Effector memory CD8-positive, alpha-beta T cell (primary cell): ENCODE results near the gene CAMK2G.
A peak's percentile ranks its signal among the peaks of the same experiment; 100 is the strongest.
"Not testable (repeated sequence)": the region's sequence is repeated elsewhere in the genome, so short reads cannot be mapped to it uniquely, and the experiment has no call there.

Experiments
- ATAC-seq: fragments of 150-1000 bp; cut with Tn5 transposase; replicated peaks from 2 replicates; pipeline ENCODE4 v1.10.0; 2021; ENCODE audit warnings: mild to moderate bottlenecking, moderate library complexity
- DNase-seq, 3 experiments: peaks; one replicate each; pipeline ENCODE4 v3.0.0; 2021
- H3K27ac Mint-ChIP-seq, 2 donors: one replicate each; pipeline ENCODE4 v1.8.0; 2022; ENCODE audit warnings: mild to moderate bottlenecking in 2 of 2, mixed read lengths in 2 of 2, moderate library complexity in 2 of 2
- H3K27me3 Mint-ChIP-seq, 2 donors: one replicate each; pipeline ENCODE4 v1.8.0; 2022; ENCODE audit warnings: mixed read lengths in 2 of 2
- H3K36me3 Mint-ChIP-seq: one replicate; pipeline ENCODE4 v1.8.0; 2022; ENCODE audit warnings: mild to moderate bottlenecking, moderate library complexity, mixed read lengths; ENCODE audit not compliant: insufficient read depth
- H3K4me1 Mint-ChIP-seq, 2 donors: one replicate each; pipeline ENCODE4 v1.8.0; 2022; ENCODE audit warnings: low read depth in 2 of 2, mixed read lengths in 2 of 2
- H3K4me3 Mint-ChIP-seq, 2 donors: one replicate each; pipeline ENCODE4 v1.8.0; 2022; ENCODE audit warnings: mild to moderate bottlenecking in 2 of 2, mixed read lengths in 2 of 2, moderate library complexity in 2 of 2
- H3K9me3 Mint-ChIP-seq, 2 donors: one replicate each; pipeline ENCODE4 v1.8.0; 2022; ENCODE audit warnings: mixed read lengths in 2 of 2

The CAMK2G gene

GRCh38 chr10:73842349-73842748 lies 32.0 kb downstream of the CAMK2G start:
- no peaks in the 10 kb centered on the region for H3K27me3 Mint-ChIP-seq
- H3K9me3 Mint-ChIP-seq, result no peaks in the 10 kb centered on the region
- H3K4me3 Mint-ChIP-seq, result no peak overlapping the region
- H3K36me3 Mint-ChIP-seq, result peaks cover 47% of the 10 kb centered on the region
- no peak for DNase-seq
- H3K4me1 Mint-ChIP-seq, result peaks cover 5 to 6% of the 10 kb centered on the region in 2 donors
- no peak for ATAC-seq
- H3K27ac Mint-ChIP-seq, result no peak overlapping the region

- no peak overlapping the region for H3K27ac Mint-ChIP-seq
- DNase-seq, result no peak
- no peak for ATAC-seq
- no peaks in the 10 kb centered on the region for H3K9me3 Mint-ChIP-seq
- no peak overlapping the region for H3K4me3 Mint-ChIP-seq
- peaks cover 5 to 6% of the 10 kb centered on the region in 2 donors for H3K4me1 Mint-ChIP-seq
- H3K27me3 Mint-ChIP-seq, result no peaks in the 10 kb centered on the region
- peaks cover 50% of the 10 kb centered on the region for H3K36me3 Mint-ChIP-seq
Measured at GRCh38 chr10:73841526-73842285, 32.6 kb downstream of the CAMK2G start.

GRCh38 chr10:73841061-73841421 lies 33.3 kb downstream of the CAMK2G start:
- peaks cover 45% of the 10 kb centered on the region for H3K36me3 Mint-ChIP-seq
- H3K27me3 Mint-ChIP-seq, result no peaks in the 10 kb centered on the region
- no peaks in the 10 kb centered on the region for H3K9me3 Mint-ChIP-seq
- no peak overlapping the region for H3K4me3 Mint-ChIP-seq
- ATAC-seq, result no peak
- H3K4me1 Mint-ChIP-seq, result peaks cover 1 to 2% of the 10 kb centered on the region in 2 donors
- no peak for DNase-seq
- H3K27ac Mint-ChIP-seq, result no peak overlapping the region

- Mint-ChIP-seq H3K4me3 (no peak overlapping the region), H3K27me3 (no peaks in the 10 kb centered on the region), H3K9me3 (no peaks in the 10 kb centered on the region), H3K36me3 (peaks cover 40% of the 10 kb centered on the region), H3K4me1 (no peaks in the 10 kb centered on the region), H3K27ac (no peak overlapping the region)
- DNase-seq (no peak), ATAC-seq (no peak)
Measured at GRCh38 chr10:73840403-73841060, 33.8 kb downstream of the CAMK2G start.

- H3K4me3 Mint-ChIP-seq, result no peak overlapping the region
- ATAC-seq (no peak), DNase-seq (no peak)
- H3K9me3 Mint-ChIP-seq, result no peaks in the 10 kb centered on the region
- no peak overlapping the region for H3K27ac Mint-ChIP-seq
- H3K4me1 Mint-ChIP-seq, result peaks cover 0 to 1% of the 10 kb centered on the region in 2 donors
- H3K27me3 Mint-ChIP-seq, result no peaks in the 10 kb centered on the region
- peaks cover 39% of the 10 kb centered on the region for H3K36me3 Mint-ChIP-seq
Measured at GRCh38 chr10:73840056-73840402, 34.3 kb downstream of the CAMK2G start.

GRCh38 chr10:73839276-73839966 lies 34.9 kb downstream of the CAMK2G start:
- no peak overlapping the region for H3K27ac Mint-ChIP-seq
- peaks cover 37% of the 10 kb centered on the region for H3K36me3 Mint-ChIP-seq
- peaks cover 1 to 4% of the 10 kb centered on the region in 2 donors for H3K4me1 Mint-ChIP-seq
- DNase-seq (no peak), ATAC-seq (no peak)
- no peaks in the 10 kb centered on the region for H3K27me3 Mint-ChIP-seq
- no peaks in the 10 kb centered on the region for H3K9me3 Mint-ChIP-seq
- no peak overlapping the region for H3K4me3 Mint-ChIP-seq

GRCh38 chr10:73838827-73839226 lies 35.5 kb downstream of the CAMK2G start:
- Mint-ChIP-seq H3K4me1 (peaks cover 1 to 4% of the 10 kb centered on the region in 2 donors), H3K9me3 (no peaks in the 10 kb centered on the region), H3K27me3 (no peaks in the 10 kb centered on the region), H3K36me3 (peaks cover 31% of the 10 kb centered on the region), H3K4me3 (no peak overlapping the region), H3K27ac (no peak overlapping the region)
- DNase-seq, result no peak
- no peak for ATAC-seq

- Mint-ChIP-seq H3K9me3 (no peaks in the 10 kb centered on the region), H3K27ac (no peak overlapping the region), H3K36me3 (peaks cover 34% of the 10 kb centered on the region), H3K4me3 (no peak overlapping the region), H3K27me3 (no peaks in the 10 kb centered on the region), H3K4me1 (peaks cover 1 to 4% of the 10 kb centered on the region in 2 donors)
- ATAC-seq, result no peak
- no peak for DNase-seq
Measured at GRCh38 chr10:73838008-73838567, 36.3 kb downstream of the CAMK2G start.

- Mint-ChIP-seq H3K9me3 (no peaks in the 10 kb centered on the region), H3K27me3 (no peaks in the 10 kb centered on the region), H3K27ac (peak overlapping the region in 1 of 2 donors; percentile 56), H3K4me3 (no peak overlapping the region), H3K36me3 (peaks cover 30% of the 10 kb centered on the region), H3K4me1 (peaks cover 1 to 4% of the 10 kb centered on the region in 2 donors)
- DNase-seq (no peak), ATAC-seq (no peak)
Measured at GRCh38 chr10:73837072-73837471, 37.3 kb downstream of the CAMK2G start.

GRCh38 chr10:73836427-73836980 lies 37.9 kb downstream of the CAMK2G start:
- Mint-ChIP-seq H3K9me3 (no peaks in the 10 kb centered on the region), H3K36me3 (peaks cover 30% of the 10 kb centered on the region), H3K27ac (peak overlapping the region in 1 of 2 donors; percentile 56), H3K4me1 (peaks cover 1 to 4% of the 10 kb centered on the region in 2 donors), H3K4me3 (no peak overlapping the region), H3K27me3 (no peaks in the 10 kb centered on the region)
- DNase-seq (no peak), ATAC-seq (no peak)

GRCh38 chr10:73829090-73829489 lies 45.3 kb downstream of the CAMK2G start:
- not testable (repeated sequence) for H3K27me3 Mint-ChIP-seq, H3K9me3 Mint-ChIP-seq, H3K27ac Mint-ChIP-seq, H3K4me1 Mint-ChIP-seq, DNase-seq, H3K4me3 Mint-ChIP-seq, ATAC-seq
- H3K36me3 Mint-ChIP-seq, result peaks cover 26% of the 10 kb centered on the region

- no peak overlapping the region for H3K27ac Mint-ChIP-seq
- peaks cover 3 to 4% of the 10 kb centered on the region in 2 donors for H3K4me1 Mint-ChIP-seq
- H3K9me3 Mint-ChIP-seq, result no peaks in the 10 kb centered on the region
- DNase-seq (no peak), ATAC-seq (no peak)
- H3K27me3 Mint-ChIP-seq, result no peaks in the 10 kb centered on the region
- peaks cover 25% of the 10 kb centered on the region for H3K36me3 Mint-ChIP-seq
- no peak overlapping the region for H3K4me3 Mint-ChIP-seq
Measured at GRCh38 chr10:73828161-73828560, 46.2 kb downstream of the CAMK2G start.

GRCh38 chr10:73827346-73828089 lies 46.8 kb downstream of the CAMK2G start:
- Mint-ChIP-seq H3K27me3 (no peaks in the 10 kb centered on the region), H3K9me3 (no peaks in the 10 kb centered on the region), H3K4me1 (peaks cover 3 to 4% of the 10 kb centered on the region in 2 donors), H3K27ac (peak overlapping the region in 1 of 2 donors; percentile 80), H3K36me3 (peaks cover 27% of the 10 kb centered on the region), H3K4me3 (no peak overlapping the region)
- DNase-seq (no peak), ATAC-seq (no peak)
